ENCODE measurements around the gene UBE2L3. TPM values are rescaled to one million over a fixed set of nuclear protein-coding genes. Genes with fewer than 3 reads are reported as not detected.

UBE2L3 gene
- total and polyA plus RNA-seq, 2 of the 8 experiments (the other 6 are each of a cell fraction or from before 2014, with no cell fraction given) = 63.5 to 90.0 TPM

DNA sequence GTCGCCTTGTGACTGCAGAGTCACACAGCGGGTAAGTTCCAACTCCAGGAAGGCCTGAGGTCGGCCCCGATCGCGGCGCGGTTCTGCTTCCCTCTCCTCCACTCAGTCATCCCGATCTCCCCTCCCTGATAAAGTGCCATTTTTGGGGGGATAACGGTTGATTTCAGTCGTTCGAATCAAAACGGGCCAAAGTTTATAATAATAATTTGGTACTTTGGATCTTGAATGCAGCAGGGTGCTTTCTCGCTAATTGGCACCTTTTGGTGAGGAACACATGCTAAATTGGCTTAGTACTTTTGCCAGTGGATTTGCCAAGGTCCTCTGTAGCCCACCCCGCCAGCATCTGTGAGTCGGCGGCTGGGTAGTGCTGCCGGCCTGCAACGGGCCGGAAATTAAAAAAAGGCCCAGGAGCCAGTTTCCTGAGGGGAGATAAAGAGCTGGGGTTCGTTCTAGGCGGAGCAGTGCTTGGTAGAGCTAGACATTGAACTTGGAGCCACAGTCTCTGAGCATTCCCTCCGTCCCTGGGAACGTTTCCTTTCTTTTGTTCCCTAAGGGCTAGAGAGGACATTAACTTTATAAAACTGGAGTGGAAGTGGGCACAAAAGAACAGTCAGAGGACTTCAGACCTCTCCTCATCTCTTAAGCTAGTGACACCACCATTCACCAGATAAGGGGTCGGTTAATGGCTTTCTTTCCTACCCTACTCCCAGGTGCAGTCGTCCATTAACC, 997 bp downstream of the UBE2L3 start:
- ChIA-PET POLR2A (ENCODE audit: partially characterized antibody) (interaction anchor here (0.5 to 3.2 kb wide), 11 partner anchors 9 to 149 kb away, joined by 3 to 11 read pairs (median 4); no protein-coding TSS in a partner anchor), CTCF (ENCODE audit: partially characterized antibody) (interaction anchor here (0.9 to 1.6 kb wide), 5 partner anchors 10 to 77 kb away, joined by 3 to 4 read pairs (median 4); partner anchors contain the start of genes SDF2L1 and YDJC)
- H3K23me2 ChIP-seq (ENCODE audit: low read depth, low read length) = peaks cover 2% of the 10 kb centered on the region
- H2AK5ac ChIP-seq (ENCODE audit: low read depth, low read length) = no peak overlapping the region
- H3K23ac ChIP-seq (ENCODE audit: insufficient read length) = no peak overlapping the region
- no peaks in the 10 kb centered on the region for H3K9me3 ChIP-seq (ENCODE audit: insufficient read depth in 2 of 2, low read depth in 1 of 2, low read length in 1 of 2)
- H3K4me3 ChIP-seq (ENCODE audit: extremely low read depth in 1 of 4, insufficient read depth in 2 of 4, low read depth in 3 of 4, low read length in 4 of 4) = peak overlapping the region; percentile 54 to 91 (median 79)
- no peak overlapping the region for H4K91ac ChIP-seq (replicated peaks; ENCODE audit: insufficient read length, low read length)
- DNase-seq (ENCODE audit: low read depth in 1 of 2, low spot score in 2 of 2) (no peak), FAIRE-seq (no peak)
- H3K79me1 ChIP-seq (ENCODE audit: low read depth, low read length) = peaks cover 12% of the 10 kb centered on the region
- no peak overlapping the region for H2BK120ac ChIP-seq (replicated peaks; ENCODE audit: low read depth, low read length)
- TF ChIP-seq HDAC2 (IDR thresholded peaks at IDR 0.05; ENCODE audit: borderline replicate concordance in 1 of 2, low read depth in 2 of 2, low read length in 2 of 2) (no peak), SIN3A (conservative IDR thresholded peaks at IDR 0.05 in 1 of 2, IDR thresholded peaks at IDR 0.05 in 1 of 2; ENCODE audit: low read depth in 1 of 2, low read length in 2 of 2) (0 out of 4 replicates have a peak, but pooled peaks of 1 of the 2 experiments have one; percentile 3)
- no peak overlapping the region for H2BK12ac ChIP-seq (ENCODE audit: low read depth, low read length)
- 9% methylated on average over 25 of the region's 26 CpGs; no CpG with 5 or more reads in 1 of the 2 experiments for WGBS, 2 experiments (ENCODE audit: extremely low coverage in 1 of 2, insufficient coverage in 1 of 2, insufficient read length in 1 of 2, insufficient replicate concordance in 2 of 2, low coverage in 1 of 2, low lambda C conversion rate in 2 of 2, missing lambda C conversion rate in 1 of 2)
- H3K36me3 ChIP-seq (ENCODE audit: control insufficient read depth in 2 of 4, insufficient read depth in 4 of 4, low read length in 3 of 4) = no peaks in the 10 kb centered on the region; a peak in 1 of 8 replicates
- H3K4me2 ChIP-seq (ENCODE audit: insufficient read depth in 1 of 2, low read depth in 2 of 2, low read length in 2 of 2) = peak overlapping the region; percentile 77 to 82
- peak overlapping the region; percentile 86 to 100 (median 96) for H3K9ac ChIP-seq (replicated peaks in 1 of 4; ENCODE audit: extremely low read depth in 1 of 4, low read depth in 3 of 4, low read length in 3 of 4)
- H3K14ac ChIP-seq (ENCODE audit: insufficient read length) = no peak overlapping the region
- no peaks in the 10 kb centered on the region; a peak in 1 of 7 replicates for H3K27me3 ChIP-seq (replicated peaks in 1 of 4; ENCODE audit: control insufficient read depth in 3 of 4, extremely low read depth in 1 of 4, insufficient read depth in 3 of 4, low read length in 3 of 4)
- peaks cover 27 to 33% of the 10 kb centered on the region in 2 experiments for H4K20me1 ChIP-seq (replicated peaks in 1 of 2; ENCODE audit: control insufficient read depth in 1 of 2, insufficient read depth in 2 of 2, low read length in 2 of 2)
- peak overlapping the region; percentile 27 for H3K4ac ChIP-seq (replicated peaks; ENCODE audit: insufficient read length, low read depth, low read length)
- peaks cover 0 to 8% (median 4%) of the 10 kb centered on the region in 4 experiments; a peak in 4 of 7 replicates for H3K4me1 ChIP-seq (replicated peaks in 1 of 4; ENCODE audit: control insufficient read depth in 3 of 4, insufficient read depth in 4 of 4, low read length in 3 of 4)
- H3K27ac ChIP-seq (ENCODE audit: low read depth, low read length) = peak overlapping the region; percentile 97
- H4K8ac ChIP-seq (ENCODE audit: extremely low read depth, insufficient read depth, low read length) = peak overlapping the region; percentile 100; the same call in 1 of the 2 replicates
- H3K56ac ChIP-seq (replicated peaks; ENCODE audit: insufficient read length, low read depth, low read length) = no peak overlapping the region
- H3K79me2 ChIP-seq (ENCODE audit: control insufficient read depth in 1 of 2, insufficient read depth in 2 of 2, low read length in 2 of 2) = peaks cover 52 to 59% of the 10 kb centered on the region in 2 experiments
- no peak overlapping the region for H2BK15ac ChIP-seq (ENCODE audit: low read length)
- H2AFZ ChIP-seq (ENCODE audit: low read length) = no peak overlapping the region
- H4K5ac ChIP-seq (ENCODE audit: insufficient read length, low read depth, low read length) = no peak overlapping the region
- peak overlapping the region; percentile 95; the same call in 1 of the 2 replicates for H2BK5ac ChIP-seq (ENCODE audit: low read depth, low read length)
- peak overlapping the region; percentile 9; the same call in 1 of the 2 replicates for H3K18ac ChIP-seq (ENCODE audit: extremely low read depth, low read length)
- H2BK20ac ChIP-seq (ENCODE audit: low read length) = no peak overlapping the region
